GM12801 (cell line): Measurements from ENCODE around the gene MPZL1.
A peak's percentile ranks its signal among the peaks of the same experiment; 100 is the strongest.

Experiments used
- TF ChIP-seq, protein P1 (sequence below): IDR thresholded peaks from one replicate; pipeline ENCODE4 v1.5.1; 2011; ENCODE audit warnings: control low read depth; ENCODE audit not compliant: insufficient read length; ENCODE audit errors: extremely low read depth

Gene MPZL1

GRCh38 chr1:167714098-167714438 lies 7.7 kb upstream of the MPZL1 start:
- TF ChIP-seq, protein P1, sequence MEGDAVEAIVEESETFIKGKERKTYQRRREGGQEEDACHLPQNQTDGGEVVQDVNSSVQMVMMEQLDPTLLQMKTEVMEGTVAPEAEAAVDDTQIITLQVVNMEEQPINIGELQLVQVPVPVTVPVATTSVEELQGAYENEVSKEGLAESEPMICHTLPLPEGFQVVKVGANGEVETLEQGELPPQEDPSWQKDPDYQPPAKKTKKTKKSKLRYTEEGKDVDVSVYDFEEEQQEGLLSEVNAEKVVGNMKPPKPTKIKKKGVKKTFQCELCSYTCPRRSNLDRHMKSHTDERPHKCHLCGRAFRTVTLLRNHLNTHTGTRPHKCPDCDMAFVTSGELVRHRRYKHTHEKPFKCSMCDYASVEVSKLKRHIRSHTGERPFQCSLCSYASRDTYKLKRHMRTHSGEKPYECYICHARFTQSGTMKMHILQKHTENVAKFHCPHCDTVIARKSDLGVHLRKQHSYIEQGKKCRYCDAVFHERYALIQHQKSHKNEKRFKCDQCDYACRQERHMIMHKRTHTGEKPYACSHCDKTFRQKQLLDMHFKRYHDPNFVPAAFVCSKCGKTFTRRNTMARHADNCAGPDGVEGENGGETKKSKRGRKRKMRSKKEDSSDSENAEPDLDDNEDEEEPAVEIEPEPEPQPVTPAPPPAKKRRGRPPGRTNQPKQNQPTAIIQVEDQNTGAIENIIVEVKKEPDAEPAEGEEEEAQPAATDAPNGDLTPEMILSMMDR = no peak

DNA sequence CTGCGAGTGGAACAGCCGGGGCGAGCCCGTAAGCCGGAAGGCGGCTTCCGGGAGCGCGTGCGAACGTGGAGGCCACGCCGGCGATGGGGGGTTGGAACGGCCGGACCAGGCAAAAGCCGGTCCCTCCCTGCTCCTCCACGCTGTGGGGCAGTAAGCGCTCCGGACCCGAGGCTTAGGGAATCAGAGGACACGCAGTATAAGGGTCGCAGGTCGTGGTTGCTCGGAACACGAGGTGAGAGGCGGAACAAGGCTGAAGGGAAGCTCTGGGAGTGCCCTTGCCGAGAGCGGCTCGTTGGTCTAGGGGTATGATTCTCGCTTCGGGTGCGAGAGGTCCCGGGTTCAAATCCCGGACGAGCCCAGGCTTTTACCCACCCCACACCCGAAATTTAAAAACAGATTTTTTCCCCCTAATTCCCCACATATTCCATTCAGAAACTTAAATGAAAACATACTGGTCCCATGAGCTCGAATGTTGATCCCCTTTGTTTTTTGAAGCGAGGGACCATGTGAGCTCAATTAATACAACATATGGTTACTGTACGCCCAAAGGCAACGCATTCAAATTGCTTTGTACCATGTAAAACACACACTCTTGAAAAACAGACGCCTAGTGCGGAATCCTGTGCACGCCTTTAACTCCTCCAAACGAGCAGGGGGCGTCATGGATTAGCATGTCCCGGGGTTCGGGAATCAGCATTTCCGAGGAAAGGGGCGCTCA lies 7.2 kb upstream of the MPZL1 start:
- TF ChIP-seq, protein P1 = no peak

- TF ChIP-seq, protein P1 = peak; percentile 83
Observed at GRCh38 chr1:167715157-167715999, 6.4 kb upstream of the MPZL1 start.

DNA sequence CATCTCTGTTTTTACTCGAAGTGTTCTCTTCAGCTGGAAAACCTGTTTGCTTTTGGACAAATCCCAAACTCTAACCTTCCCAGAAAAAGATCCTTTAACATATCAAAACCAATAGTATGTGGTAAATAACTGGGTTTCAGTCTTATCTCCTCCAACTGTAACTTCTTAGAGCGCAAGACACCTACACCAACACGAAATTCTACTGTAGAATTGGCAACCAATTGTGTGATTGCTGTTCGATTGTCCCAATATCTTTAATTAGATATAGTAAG lies 5.8 kb upstream of the MPZL1 start:
- TF ChIP-seq, protein P1 = no peak

DNA sequence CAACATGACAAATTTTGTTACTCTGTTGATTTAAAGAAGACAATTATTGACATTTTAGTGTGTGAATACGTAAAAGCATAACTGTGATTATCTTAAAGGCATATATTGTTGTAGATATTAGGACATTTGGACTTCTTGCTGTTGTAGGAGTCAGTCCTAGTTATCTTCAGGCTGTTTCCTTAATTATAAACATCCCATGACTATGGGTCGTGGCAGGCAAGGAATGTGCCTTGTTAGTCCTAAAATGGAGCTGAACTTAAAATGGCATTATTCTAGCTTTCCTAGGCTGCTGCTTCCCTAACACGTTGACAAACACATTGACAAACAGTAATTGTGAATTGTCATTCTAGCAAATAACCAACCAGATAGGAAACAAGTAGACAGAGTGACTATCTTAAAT lies 4.4 kb upstream of the MPZL1 start:
- TF ChIP-seq, protein P1 = no peak

- TF ChIP-seq, protein P1 = no peak
Observed at GRCh38 chr1:167718914-167719691, 2.7 kb upstream of the MPZL1 start.

DNA sequence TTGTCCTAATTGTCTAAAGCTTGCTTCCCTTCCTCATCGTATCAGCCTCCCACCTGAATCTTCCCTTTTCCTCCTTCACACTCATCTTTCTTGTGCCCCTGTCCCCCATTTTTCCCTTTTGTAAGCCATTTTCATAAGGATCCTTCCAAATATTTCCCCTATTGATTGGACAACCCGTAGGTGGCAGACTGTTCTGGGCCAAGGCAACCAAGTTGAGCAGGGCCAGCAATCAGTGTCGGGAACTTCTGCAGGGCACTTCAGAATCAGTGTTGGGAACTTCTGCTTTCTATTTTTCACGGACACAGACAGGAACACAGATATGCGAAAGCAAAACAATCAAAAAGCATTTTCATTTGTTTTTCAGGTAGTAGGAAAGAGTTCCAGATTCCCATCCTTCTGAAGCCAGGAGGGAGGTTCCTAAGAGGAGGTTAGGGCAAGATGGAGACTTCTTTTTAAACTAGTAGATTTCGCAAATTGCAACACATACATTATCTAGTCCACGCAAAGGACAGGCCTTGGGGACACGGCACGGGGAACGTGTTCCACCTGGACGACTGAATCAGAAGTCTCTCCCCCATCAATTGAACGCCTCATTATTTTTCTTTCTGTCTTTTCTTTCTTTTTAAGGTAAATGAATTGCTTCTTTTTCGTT lies 691 bp upstream of the MPZL1 start:
- TF ChIP-seq, protein P1 = no peak
